ENCODE measurements around the gene ANKRD11. TPM values are rescaled to one million over a fixed set of nuclear protein-coding genes. Genes with fewer than 3 reads are reported as not detected.

The ANKRD11 gene
- total RNA-seq, 1 experiment from 2014 or later: 116 TPM

DNA sequence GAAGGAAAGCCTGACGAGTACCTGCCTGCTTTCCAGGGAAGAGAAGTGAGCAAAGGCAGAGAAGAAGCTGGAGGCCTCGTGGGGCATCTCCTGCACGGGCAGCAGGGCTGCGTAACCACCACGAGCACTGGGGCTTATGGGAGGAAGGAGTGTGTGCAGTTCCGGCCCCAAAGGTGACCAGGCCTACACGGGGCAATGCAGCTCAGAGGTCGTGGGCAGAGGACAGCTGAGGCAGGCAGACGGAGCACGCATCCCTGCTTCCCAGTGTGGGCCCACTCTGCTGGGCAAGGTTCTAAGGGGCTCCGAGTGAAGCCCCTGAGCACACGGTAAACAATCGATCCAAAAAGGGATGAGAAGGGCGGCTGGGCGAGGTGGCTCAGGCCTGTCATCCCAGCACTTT, 109.7 kb downstream of the ANKRD11 start:
- Histone ChIP-seq H3K27ac (no peak overlapping the region), H3K4me3 (no peak overlapping the region), H3K36me3 (0 out of 2 replicates have a peak, but pooled peaks cover 4% of the 10 kb centered on the region), H3K27me3 (no peaks in the 10 kb centered on the region), H3K9me3 (replicated peaks) (no peaks in the 10 kb centered on the region), H3K4me1 (no peaks in the 10 kb centered on the region)
- DNase-seq: no peak

DNA sequence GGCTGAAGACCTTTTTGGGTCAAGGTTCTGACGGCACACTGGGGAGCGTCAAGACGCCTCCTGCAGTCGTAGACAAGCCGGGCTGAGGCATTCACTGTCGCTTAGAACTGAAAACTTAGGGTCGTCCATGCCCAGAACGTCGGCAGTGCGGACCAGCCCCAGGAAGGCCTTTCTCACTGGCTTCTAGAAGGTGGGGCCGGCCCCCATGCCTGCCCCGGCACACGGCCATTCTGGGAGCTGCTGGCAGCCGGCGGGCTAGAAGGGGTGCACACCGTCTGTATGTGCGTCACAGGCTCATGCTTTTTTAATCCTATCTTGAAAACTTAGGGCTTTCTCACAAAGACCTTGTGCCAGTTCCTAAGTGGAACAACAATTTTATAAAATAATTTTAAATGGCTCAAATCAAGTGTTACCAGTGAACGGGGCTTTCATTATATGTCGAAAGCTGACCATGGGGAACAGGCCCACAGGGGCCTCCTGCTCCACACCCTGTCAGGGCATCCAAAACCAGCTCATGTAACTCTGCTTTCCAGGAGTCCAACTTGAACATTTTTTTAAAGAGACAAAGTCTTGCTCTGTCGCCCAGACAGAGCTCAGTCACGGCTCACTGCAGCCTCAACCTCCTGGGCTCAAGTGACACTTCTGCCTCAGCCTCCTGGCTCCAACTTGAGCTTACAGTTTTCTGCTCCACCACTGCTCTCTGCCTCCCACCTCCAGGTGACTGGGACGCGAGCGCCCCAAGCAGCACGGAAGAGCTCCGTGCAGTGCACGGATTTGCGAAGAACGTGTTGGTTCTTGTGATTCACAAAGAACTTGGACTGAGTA, 111.2 kb downstream of the ANKRD11 start:
- no peak for DNase-seq
- 0 out of 2 replicates have a peak, but pooled peaks cover 3% of the 10 kb centered on the region for H3K36me3 ChIP-seq
- no peak overlapping the region for H3K4me3 ChIP-seq
- H3K27me3 ChIP-seq: no peaks in the 10 kb centered on the region
- no peak overlapping the region for H3K27ac ChIP-seq
- peaks cover 3% of the 10 kb centered on the region for H3K4me1 ChIP-seq
- no peaks in the 10 kb centered on the region for H3K9me3 ChIP-seq (replicated peaks)

DNA sequence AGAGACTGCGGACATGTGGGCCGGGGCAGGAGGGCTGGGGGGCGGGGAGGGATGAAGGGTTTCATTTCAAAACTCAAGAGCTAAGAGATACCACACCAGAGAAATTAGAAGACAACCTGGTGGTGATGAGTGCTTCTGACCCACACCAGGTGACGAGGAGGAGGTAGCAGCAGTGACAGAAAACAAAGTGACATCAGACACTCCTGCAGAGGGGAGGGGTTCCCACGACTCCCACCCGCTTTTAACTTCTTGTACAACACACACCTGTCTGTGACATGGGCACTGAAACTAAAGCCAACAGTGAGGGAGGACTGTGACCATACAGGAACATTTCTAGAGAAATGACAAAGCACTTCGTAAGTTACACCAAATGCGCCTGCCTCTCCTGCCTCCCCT, 112.9 kb downstream of the ANKRD11 start:
- DNase-seq: no peak

DNA sequence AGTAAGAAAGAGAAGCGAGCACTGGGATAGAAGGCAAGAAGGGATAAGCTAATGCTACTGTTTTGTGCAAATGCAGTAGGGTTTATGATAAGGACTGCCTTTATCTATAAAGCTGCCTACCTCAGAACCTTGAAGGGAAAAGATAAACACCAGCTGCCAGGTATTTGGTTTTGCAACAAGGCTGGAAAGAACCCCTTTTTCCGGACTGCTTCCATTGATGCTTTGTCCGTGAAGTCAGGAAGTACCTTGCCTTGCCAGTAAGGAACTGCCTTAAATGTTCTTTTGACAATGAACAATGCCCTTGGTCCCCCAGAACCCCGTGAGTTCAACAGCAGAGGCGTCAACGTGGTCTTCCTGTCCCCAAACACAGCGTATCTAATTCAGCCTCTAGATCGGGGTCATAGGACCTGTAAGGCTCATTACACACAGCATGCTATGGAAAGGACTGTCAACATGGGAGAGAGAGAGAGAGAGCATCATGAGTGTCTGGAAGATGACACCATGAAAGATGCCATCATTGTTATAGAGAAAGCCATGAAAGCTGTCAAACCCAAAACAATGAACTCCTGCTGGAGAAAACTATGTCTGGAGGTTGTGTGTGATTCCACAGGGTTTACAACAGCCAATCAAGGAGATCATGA, 113.4 kb downstream of the ANKRD11 start:
- Histone ChIP-seq H3K27ac (no peak overlapping the region), H3K4me1 (peaks cover 9% of the 10 kb centered on the region), H3K27me3 (no peaks in the 10 kb centered on the region), H3K4me3 (no peak overlapping the region), H3K9me3 (replicated peaks) (no peaks in the 10 kb centered on the region), H3K36me3 (no peaks in the 10 kb centered on the region)
- DNase-seq: no peak

More for the DNA sequence above, 112.9 kb downstream of the ANKRD11 start:
- Histone ChIP-seq H3K36me3 (no peaks in the 10 kb centered on the region), H3K4me1 (peaks cover 9% of the 10 kb centered on the region), H3K27ac (no peak overlapping the region), H3K4me3 (no peak overlapping the region), H3K9me3 (replicated peaks) (no peaks in the 10 kb centered on the region), H3K27me3 (no peaks in the 10 kb centered on the region)

DNA sequence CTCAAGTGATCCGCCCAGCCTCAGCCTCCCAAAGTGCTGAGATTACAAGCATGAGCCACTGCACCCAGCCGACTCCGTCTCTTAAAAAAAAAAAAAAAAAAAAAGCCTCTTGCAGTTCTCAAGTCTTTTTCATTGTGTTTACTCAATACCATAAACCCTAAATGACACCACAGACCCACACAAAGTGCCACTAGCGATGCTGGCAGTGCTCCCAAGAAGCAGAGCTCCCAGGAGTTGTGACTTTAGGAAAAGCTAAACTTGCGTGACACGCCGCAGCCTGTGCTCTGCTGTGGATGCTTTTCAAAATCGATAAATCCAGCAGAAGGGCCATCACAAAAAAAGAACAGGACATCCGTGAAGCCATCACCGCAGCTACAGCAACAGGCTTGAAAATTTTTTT, 114.7 kb downstream of the ANKRD11 start:
- peak overlapping the region; percentile 84 for H3K27ac ChIP-seq
- no peak for DNase-seq
- peaks cover 16% of the 10 kb centered on the region for H3K4me1 ChIP-seq
- no peaks in the 10 kb centered on the region for H3K9me3 ChIP-seq (replicated peaks)
- H3K4me3 ChIP-seq: peak overlapping the region; percentile 39
- no peaks in the 10 kb centered on the region for H3K36me3 ChIP-seq
- H3K27me3 ChIP-seq: no peaks in the 10 kb centered on the region

DNA sequence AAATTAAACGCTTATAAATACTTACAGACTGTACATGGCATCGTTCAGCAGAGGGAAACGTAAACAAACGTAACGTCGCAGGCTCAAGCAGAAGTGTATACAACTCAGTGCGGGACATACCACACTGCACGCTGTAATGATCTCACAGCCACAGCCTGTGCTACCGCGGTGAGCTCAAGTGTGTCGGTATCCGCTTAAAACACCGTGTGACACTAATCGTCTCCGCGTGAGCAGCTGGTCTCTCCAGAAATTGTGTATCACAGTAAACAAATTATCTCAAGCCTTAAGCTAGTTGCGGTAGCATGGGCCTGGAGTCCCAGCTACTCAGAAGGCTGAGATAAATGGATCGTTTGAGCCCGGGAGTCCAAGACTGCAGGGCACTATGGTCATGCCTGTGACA, 115.3 kb downstream of the ANKRD11 start:
- H3K27ac ChIP-seq: peak overlapping the region; percentile 84
- H3K4me1 ChIP-seq: peaks cover 22% of the 10 kb centered on the region
- H3K4me3 ChIP-seq: peak overlapping the region; percentile 39
- H3K36me3 ChIP-seq: no peaks in the 10 kb centered on the region
- peak; percentile 83 to 91 for DNase-seq
- no peaks in the 10 kb centered on the region for H3K27me3 ChIP-seq
- no peaks in the 10 kb centered on the region for H3K9me3 ChIP-seq (replicated peaks)

DNA sequence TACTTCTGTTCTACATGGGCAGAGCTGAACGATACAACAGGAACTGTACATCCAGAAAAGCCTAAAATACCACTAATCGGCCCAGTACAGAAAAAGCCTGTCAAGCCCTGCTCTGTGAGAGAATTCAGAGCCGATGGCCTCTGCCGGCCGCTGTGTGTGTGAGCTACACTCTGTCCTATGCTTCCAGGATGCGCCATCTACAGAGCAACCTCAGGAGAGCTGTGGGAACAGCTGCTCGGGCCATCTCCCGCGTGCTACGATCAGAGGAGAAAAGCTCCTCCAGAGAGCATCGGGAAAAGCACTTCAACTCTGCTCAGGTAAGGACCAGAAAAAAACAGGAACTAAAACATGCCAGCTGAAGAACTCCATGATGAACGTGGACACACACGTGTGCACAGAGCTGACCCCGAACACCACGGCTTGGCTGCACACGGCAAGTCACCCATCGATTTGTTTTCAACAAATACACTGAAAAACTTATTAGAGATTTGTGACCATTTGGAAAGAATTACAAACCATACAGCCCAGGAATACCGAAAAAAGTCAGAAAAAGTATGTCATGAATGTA, 115.9 kb downstream of the ANKRD11 start:
- H3K4me3 ChIP-seq: peak overlapping the region; percentile 39
- peaks cover 28% of the 10 kb centered on the region for H3K4me1 ChIP-seq
- H3K9me3 ChIP-seq (replicated peaks): no peaks in the 10 kb centered on the region
- H3K36me3 ChIP-seq: no peaks in the 10 kb centered on the region
- peak overlapping the region; percentile 84 for H3K27ac ChIP-seq
- H3K27me3 ChIP-seq: no peaks in the 10 kb centered on the region
- DNase-seq: peak; percentile 90 to 95

DNA sequence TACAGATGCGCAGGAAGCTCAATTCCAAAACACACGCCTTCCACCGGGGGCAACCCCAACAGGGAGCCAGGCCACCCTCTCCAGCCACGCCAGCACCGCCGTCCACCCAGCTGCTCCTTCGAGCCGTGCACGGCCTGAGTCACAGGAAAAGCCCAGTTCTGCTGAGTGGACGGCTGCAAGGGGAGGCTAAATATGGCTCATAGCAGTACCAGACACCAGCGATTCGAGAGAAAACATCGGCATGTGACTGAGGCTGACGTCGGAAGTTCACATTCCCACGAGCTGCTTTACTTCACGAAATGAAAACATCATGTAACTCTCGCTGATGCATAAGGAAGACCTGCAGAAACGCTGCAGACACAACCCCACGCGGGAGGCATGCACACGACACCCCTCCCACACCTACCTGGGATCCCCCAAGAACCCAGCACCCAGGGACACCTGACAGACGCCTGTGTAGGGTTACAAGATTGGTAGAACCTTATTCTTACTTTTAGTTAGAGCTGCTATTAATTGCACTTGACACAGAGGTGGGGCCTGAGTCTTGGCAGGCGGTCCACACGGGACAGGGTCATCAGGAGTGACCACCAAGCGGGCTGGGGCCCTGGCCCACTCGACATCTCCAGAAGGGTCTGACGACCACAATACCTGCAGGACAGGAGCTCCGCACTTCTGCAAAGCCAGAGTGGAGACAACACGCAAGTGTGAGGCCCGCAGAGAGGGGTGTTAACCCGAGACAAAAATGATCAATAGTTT, 116.8 kb downstream of the ANKRD11 start:
- Histone ChIP-seq H3K4me3 (no peak overlapping the region), H3K4me1 (peaks cover 37% of the 10 kb centered on the region), H3K27ac (no peak overlapping the region), H3K27me3 (no peaks in the 10 kb centered on the region), H3K9me3 (replicated peaks) (no peaks in the 10 kb centered on the region), H3K36me3 (no peaks in the 10 kb centered on the region)
- no peak for DNase-seq

DNA sequence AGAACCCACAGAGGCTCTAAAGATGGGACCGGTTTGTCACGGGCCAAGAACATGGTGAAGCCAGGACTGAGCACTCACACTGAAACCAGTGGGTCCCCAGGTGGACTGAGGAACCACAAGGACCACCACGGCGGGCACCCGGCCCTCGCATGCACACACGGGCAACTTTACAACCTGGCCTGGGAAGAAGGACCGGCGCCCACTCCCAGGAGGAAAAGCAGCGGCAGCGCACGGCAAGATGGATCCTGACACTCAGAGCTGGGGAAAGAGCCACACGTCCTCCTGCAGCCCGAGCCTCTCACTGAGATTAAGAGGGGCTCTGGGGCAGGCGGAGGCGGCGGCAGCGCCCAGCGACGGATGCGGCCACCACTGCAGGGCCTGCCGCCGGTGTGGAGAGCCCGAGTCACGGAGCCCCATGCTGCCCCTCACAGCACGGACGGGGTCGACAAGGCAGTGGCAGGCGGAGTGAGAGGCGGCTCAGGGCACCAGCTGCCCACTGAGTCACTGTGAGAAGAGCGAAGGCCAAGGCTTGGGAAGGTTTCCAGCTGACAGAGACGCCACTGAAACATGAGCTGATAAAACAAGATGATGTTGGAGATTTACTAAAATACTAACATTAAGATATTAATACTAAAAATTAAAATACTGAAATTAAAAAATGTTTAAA, 118.3 kb downstream of the ANKRD11 start:
- H3K9me3 ChIP-seq (replicated peaks): no peaks in the 10 kb centered on the region
- no peak overlapping the region for H3K4me3 ChIP-seq
- no peaks in the 10 kb centered on the region for H3K36me3 ChIP-seq
- H3K4me1 ChIP-seq: peaks cover 47% of the 10 kb centered on the region
- DNase-seq: no peak
- H3K27me3 ChIP-seq: no peaks in the 10 kb centered on the region
- no peak overlapping the region for H3K27ac ChIP-seq

DNA sequence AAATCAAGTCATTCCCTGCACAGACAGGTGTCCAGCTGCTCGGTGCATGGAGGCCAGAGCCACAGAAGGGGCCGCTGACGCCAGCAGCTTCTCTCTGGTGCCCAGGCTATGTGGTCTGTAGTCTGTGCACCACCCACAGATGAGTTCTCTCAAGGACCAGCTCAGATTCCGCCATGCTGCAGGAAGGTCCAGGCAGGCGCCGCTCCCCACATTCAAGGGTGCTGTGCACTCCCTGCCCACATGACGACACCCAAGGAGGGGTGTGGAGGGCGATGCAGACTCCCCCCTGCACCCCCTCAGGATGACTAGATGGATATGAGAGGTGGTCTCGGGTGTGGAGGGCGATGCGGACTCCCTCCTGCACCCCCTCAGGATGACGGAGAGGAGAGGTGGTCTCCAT, 119.0 kb downstream of the ANKRD11 start:
- Histone ChIP-seq H3K4me3 (no peak overlapping the region), H3K4me1 (peaks cover 55% of the 10 kb centered on the region), H3K36me3 (no peaks in the 10 kb centered on the region), H3K9me3 (replicated peaks) (no peaks in the 10 kb centered on the region), H3K27me3 (no peaks in the 10 kb centered on the region), H3K27ac (no peak overlapping the region)
- DNase-seq: no peak

DNA sequence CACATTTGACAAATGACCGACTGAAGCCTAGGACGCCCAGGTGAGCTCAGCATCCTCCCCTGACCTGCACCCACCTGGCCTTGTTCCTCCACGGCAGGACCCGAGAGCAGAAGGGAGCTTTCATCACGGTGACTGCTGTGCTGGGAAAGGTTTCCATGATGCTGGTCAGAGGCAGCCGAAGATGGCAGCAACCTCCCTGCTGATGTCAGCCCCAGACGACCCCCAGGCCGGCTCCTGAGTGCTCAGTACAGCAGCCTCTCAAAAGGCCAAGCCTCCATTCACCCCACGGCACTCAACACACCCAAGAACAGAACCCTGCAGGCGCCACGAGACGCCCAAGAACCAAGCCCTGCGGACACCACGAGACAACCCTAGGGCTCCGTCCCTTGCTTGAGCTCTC, 119.8 kb downstream of the ANKRD11 start:
- H3K4me3 ChIP-seq: no peak overlapping the region
- peaks cover 57% of the 10 kb centered on the region for H3K4me1 ChIP-seq
- H3K27ac ChIP-seq: peak overlapping the region; percentile 85
- no peaks in the 10 kb centered on the region for H3K9me3 ChIP-seq (replicated peaks)
- no peaks in the 10 kb centered on the region for H3K27me3 ChIP-seq
- 0 out of 2 replicates have a peak, but pooled peaks cover 2% of the 10 kb centered on the region for H3K36me3 ChIP-seq
- no peak for DNase-seq

DNA sequence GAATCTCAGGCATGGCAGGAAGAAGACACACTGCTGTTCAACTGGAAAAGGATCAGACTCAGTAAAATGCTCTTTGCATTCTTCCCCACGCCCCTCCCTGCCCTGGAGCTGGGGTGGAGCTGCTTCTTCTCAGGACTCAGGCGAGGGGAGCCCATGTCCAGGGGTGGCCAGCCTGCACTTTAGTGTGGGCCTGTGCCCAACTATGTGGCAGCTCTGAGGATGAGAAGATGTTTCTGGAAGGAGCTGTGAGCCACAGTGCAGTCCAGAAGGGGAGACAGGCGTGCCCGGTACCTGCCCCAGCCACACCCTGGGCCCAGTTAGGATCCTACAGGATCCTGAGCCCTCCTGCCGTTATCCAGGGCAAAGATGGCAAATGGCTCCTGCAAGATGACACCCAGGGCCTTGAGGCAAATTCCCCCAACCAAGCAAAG, 120.3 kb downstream of the ANKRD11 start:
- Histone ChIP-seq H3K36me3 (0 out of 2 replicates have a peak, but pooled peaks cover 2% of the 10 kb centered on the region), H3K27me3 (no peaks in the 10 kb centered on the region), H3K27ac (peak overlapping the region; percentile 85), H3K4me3 (no peak overlapping the region), H3K4me1 (peaks cover 57% of the 10 kb centered on the region), H3K9me3 (replicated peaks) (no peaks in the 10 kb centered on the region)
- peak; percentile 55 to 58 for DNase-seq

DNA sequence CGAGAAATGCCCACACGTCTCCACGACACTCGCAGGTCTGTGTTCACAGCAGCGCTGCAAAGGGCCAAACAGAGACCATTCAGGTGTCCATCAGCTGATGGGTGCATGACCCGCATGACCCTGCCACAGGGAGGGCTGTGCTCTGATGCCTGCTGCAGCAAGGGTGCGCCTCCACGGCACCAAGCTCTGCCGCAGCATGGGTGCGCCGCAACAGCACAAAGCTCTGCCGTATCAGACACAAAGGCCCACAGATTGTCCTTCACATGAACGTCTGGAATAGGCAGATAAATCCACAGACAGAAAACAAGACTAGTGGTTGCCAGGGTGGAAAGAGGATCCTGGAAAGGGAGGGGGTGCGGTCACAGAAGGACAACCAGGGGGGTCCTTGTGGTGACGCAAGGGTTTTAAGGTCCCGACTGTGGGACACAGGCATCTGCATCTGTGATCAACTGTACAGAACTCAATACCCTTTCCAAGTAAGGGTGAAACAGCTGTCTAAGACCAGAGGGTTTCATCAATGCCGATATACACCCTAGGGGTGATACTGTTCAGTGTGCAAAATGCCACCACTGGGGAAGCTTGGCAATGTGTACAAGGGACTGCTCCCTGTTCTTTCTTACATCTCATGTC, 121.0 kb downstream of the ANKRD11 start:
- DNase-seq: peak; percentile 95 to 98
- no peaks in the 10 kb centered on the region for H3K27me3 ChIP-seq
- no peaks in the 10 kb centered on the region for H3K9me3 ChIP-seq (replicated peaks)
- peak overlapping the region; percentile 85 for H3K27ac ChIP-seq
- H3K4me3 ChIP-seq: no peak overlapping the region
- H3K4me1 ChIP-seq: peaks cover 55% of the 10 kb centered on the region
- 0 out of 2 replicates have a peak, but pooled peaks cover 2% of the 10 kb centered on the region for H3K36me3 ChIP-seq

Data from SJCRH30 (cell line).